ENCODE data around the gene HUS1. TPM values are rescaled to one million over a fixed set of nuclear protein-coding genes. Genes with fewer than 3 reads are reported as not detected.

The HUS1 gene
- total RNA-seq, 1 donor from 2014 or later, result 33.8 TPM

DNA sequence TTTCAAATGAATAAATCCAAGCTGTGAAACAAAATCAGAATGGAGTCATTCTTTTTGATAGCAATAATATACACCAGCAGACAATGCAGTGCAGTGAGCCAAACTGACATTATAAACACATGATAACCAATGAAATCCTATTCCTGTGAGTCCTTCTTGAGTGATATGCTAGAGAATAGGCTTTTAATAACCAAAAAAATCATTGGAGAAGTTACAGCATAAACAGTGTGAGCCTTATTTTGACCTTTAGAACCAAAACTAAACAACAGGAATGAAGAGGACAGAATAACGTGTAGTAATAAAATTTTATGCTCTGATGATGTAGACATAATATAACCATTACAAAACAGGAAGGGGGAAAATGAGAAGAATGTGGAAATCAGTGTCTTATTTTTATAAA is 8.7 kb downstream of the HUS1 start:
- intact Hi-C loops (cut with micrococcal nuclease), result loop anchor here (10.0 kb wide), 1 partner anchor 324 kb away; no protein-coding TSS in a partner anchor
- peak overlapping the region; percentile 20 for H3K27ac Mint-ChIP-seq
- H3K36me3 Mint-ChIP-seq (ENCODE audit: low read depth), result peaks cover 80% of the 10 kb centered on the region
- H3K4me1 Mint-ChIP-seq (ENCODE audit: low read depth), result peaks cover 22% of the 10 kb centered on the region
- H3K9me3 Mint-ChIP-seq, result no peaks in the 10 kb centered on the region
- H3K27me3 Mint-ChIP-seq (ENCODE audit: low read depth), result no peaks in the 10 kb centered on the region
- no peak overlapping the region for H3K4me3 Mint-ChIP-seq (ENCODE audit: low read depth)
- DNase-seq (ENCODE audit: low spot score), result no peak

DNA sequence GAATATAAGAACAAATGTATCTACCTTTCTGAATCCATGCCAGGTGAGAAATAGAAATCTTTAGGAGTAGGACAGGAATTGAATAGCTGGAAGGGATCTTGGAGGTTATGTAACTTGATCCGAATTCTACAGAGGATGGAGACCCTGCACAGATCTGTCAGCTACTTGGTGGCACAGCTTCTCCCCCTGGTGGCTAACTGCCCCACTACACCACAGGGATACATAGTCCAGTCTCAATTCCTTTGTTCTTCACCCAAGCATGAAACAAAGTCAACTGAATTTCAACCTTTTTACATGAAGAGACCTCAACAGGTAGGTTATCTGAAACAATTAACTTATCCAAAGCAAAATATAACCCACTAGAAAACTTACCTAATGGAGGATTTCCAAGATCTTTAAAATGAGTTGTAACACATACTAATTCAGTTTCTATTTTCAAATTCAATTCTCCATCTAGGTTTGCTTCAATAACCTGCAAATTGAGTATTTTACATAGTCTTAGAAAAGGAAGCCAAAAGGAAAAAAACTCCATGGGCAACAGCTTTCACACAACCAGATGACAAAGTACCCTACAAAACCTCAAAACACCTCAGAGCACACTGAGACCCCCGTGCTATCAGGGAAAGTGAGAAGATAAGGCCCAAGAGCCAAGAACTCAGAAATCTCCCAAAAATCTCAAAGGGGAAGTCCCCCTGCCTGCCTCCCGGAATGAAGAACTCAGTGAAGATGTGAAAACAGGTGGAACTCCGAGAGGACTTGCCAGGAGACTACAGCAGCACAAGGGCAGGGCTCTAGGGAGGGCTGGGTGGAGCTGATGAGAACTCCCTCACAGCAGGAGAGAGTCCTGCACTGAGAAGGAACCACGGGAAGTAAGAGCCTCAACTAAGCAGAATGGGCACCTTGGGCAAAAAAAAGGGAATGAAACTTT is 10.3 kb downstream of the HUS1 start:
- H3K36me3 Mint-ChIP-seq (ENCODE audit: low read depth), result peaks cover 87% of the 10 kb centered on the region
- H3K27ac Mint-ChIP-seq, result no peak overlapping the region
- H3K4me3 Mint-ChIP-seq (ENCODE audit: low read depth), result no peak overlapping the region
- intact Hi-C loops (cut with micrococcal nuclease), result loop anchor here (1.0 kb wide), 1 partner anchor 24 kb away; no protein-coding TSS in a partner anchor
- H3K4me1 Mint-ChIP-seq (ENCODE audit: low read depth), result peaks cover 17% of the 10 kb centered on the region
- H3K9me3 Mint-ChIP-seq, result no peaks in the 10 kb centered on the region
- DNase-seq (ENCODE audit: low spot score), result no peak
- H3K27me3 Mint-ChIP-seq (ENCODE audit: low read depth), result no peaks in the 10 kb centered on the region

DNA sequence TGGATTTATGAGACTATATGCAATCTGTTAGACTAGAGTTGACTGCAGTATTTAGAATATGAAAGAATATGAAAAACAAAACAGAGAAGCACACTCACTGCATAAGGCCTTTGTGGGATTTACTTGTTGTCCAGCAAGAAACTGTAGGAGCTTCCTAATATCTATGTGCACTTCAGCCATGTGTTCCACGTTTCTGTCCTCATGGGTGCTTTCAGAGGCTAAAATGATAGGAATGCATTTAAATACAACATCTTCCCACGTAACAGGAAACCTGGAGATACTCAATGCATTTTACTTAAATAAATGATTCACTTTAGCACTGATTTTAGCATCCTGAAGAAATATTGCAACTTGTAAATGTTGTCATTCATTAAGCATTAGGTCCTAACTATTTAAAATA is 11.7 kb downstream of the HUS1 start:
- intact Hi-C loops (cut with micrococcal nuclease), result no loop called here
- no peak overlapping the region for H3K27ac Mint-ChIP-seq
- no peaks in the 10 kb centered on the region for H3K9me3 Mint-ChIP-seq
- no peak overlapping the region for H3K4me3 Mint-ChIP-seq (ENCODE audit: low read depth)
- peaks cover 8% of the 10 kb centered on the region for H3K4me1 Mint-ChIP-seq (ENCODE audit: low read depth)
- no peak for DNase-seq (ENCODE audit: low spot score)
- peaks cover 87% of the 10 kb centered on the region for H3K36me3 Mint-ChIP-seq (ENCODE audit: low read depth)
- no peaks in the 10 kb centered on the region for H3K27me3 Mint-ChIP-seq (ENCODE audit: low read depth)

GRCh38 chr7:47967123-47967522 is 12.3 kb downstream of the HUS1 start:
- intact Hi-C loops (cut with micrococcal nuclease), result no loop called here
- no peaks in the 10 kb centered on the region for H3K27me3 Mint-ChIP-seq (ENCODE audit: low read depth)
- no peak overlapping the region for H3K27ac Mint-ChIP-seq
- H3K4me1 Mint-ChIP-seq (ENCODE audit: low read depth), result peaks cover 8% of the 10 kb centered on the region
- no peak overlapping the region for H3K4me3 Mint-ChIP-seq (ENCODE audit: low read depth)
- no peak for DNase-seq (ENCODE audit: low spot score)
- peaks cover 87% of the 10 kb centered on the region for H3K36me3 Mint-ChIP-seq (ENCODE audit: low read depth)
- no peaks in the 10 kb centered on the region for H3K9me3 Mint-ChIP-seq

DNA sequence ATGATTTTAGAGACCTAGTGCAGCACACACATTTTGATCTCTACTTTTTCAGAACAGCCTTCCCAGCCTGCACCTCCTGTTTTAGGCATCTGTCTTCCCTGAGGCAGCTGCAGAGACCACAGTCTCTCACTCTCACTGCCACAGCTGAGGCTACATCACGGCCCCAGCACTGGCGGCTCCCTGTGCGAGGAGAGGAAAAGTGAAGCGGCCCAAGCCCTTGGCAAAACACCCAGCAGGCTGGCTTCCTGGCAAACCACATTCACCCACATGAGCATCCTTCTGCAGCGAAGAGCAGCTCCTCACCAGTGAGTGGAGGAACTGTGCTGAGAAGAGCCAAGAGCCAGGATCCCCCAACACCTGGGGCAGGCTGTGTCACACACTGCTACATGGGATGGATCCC is 14.0 kb downstream of the HUS1 start:
- Mint-ChIP-seq H3K27ac (no peak overlapping the region), H3K4me3 (ENCODE audit: low read depth) (no peak overlapping the region), H3K27me3 (ENCODE audit: low read depth) (no peaks in the 10 kb centered on the region), H3K9me3 (no peaks in the 10 kb centered on the region), H3K36me3 (ENCODE audit: low read depth) (peaks cover 92% of the 10 kb centered on the region), H3K4me1 (ENCODE audit: low read depth) (peaks cover 4% of the 10 kb centered on the region)
- intact Hi-C loops (cut with micrococcal nuclease), result no loop called here
- DNase-seq (ENCODE audit: low spot score), result no peak

DNA sequence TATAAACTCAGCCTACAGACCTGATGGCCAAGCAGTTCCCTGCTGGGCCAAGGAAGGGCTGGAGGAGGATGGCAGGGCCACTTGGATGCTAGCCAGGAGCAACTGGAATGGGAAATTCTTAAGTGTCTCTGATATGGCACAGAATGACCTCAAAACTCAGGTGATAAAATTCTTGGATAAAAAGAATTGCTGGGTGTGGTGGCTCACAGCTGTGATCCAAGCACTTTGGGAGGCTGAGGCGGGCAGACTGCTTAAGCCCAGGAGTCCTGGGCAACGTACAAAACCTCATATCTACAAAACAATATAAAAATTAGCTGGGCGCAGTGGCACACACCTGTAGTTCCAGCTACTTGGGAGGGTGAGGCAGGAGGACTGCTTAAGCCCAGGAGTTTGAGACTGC is 17.2 kb downstream of the HUS1 start:
- no peak for DNase-seq (ENCODE audit: low spot score)
- no peak overlapping the region for H3K27ac Mint-ChIP-seq
- H3K27me3 Mint-ChIP-seq (ENCODE audit: low read depth), result no peaks in the 10 kb centered on the region
- peaks cover 78% of the 10 kb centered on the region for H3K36me3 Mint-ChIP-seq (ENCODE audit: low read depth)
- intact Hi-C loops (cut with micrococcal nuclease), result no loop called here
- no peaks in the 10 kb centered on the region for H3K4me1 Mint-ChIP-seq (ENCODE audit: low read depth)
- H3K9me3 Mint-ChIP-seq, result no peaks in the 10 kb centered on the region
- H3K4me3 Mint-ChIP-seq (ENCODE audit: low read depth), result no peak overlapping the region

DNA sequence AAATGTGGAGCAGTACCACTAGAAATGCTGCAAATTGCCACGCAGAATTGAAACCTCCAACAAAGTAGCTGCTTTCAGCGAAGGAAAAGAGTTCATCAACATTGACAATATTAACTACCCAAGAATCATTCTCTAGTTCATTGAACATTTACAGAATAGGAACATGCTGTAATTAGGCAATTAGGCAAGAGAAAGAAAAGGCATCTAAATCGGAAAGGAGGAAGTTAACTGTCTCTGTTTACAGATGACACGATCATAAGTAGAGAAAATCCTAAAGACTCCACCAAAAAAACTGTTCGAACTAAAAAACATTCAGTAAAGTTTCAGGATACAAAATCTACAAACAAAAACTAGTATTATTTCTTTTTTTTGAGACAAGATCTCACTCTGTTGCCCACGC is 22.3 kb downstream of the HUS1 start:
- intact Hi-C loops (cut with micrococcal nuclease), result no loop called here
- Mint-ChIP-seq H3K9me3 (no peaks in the 10 kb centered on the region), H3K36me3 (ENCODE audit: low read depth) (peaks cover 60% of the 10 kb centered on the region), H3K27ac (no peak overlapping the region), H3K4me1 (ENCODE audit: low read depth) (peaks cover 24% of the 10 kb centered on the region), H3K27me3 (ENCODE audit: low read depth) (no peaks in the 10 kb centered on the region), H3K4me3 (ENCODE audit: low read depth) (no peak overlapping the region)
- no peak for DNase-seq (ENCODE audit: low spot score)

- no peak for DNase-seq (ENCODE audit: low spot score)
- Mint-ChIP-seq H3K4me3 (ENCODE audit: low read depth) (no peak overlapping the region), H3K27ac (no peak overlapping the region), H3K4me1 (ENCODE audit: low read depth) (peaks cover 33% of the 10 kb centered on the region), H3K36me3 (ENCODE audit: low read depth) (peaks cover 52% of the 10 kb centered on the region), H3K27me3 (ENCODE audit: low read depth) (no peaks in the 10 kb centered on the region), H3K9me3 (no peaks in the 10 kb centered on the region)
- intact Hi-C loops (cut with micrococcal nuclease), result no loop called here
These were observed 23.2 kb downstream of the HUS1 start for GRCh38 chr7:47956220-47956619.

- no peak overlapping the region for H3K4me3 Mint-ChIP-seq (ENCODE audit: low read depth)
- no peaks in the 10 kb centered on the region for H3K27me3 Mint-ChIP-seq (ENCODE audit: low read depth)
- intact Hi-C loops (cut with micrococcal nuclease), result no loop called here
- no peak for DNase-seq (ENCODE audit: low spot score)
- H3K27ac Mint-ChIP-seq, result peak overlapping the region; percentile 77
- peaks cover 45% of the 10 kb centered on the region for H3K36me3 Mint-ChIP-seq (ENCODE audit: low read depth)
- H3K9me3 Mint-ChIP-seq, result no peaks in the 10 kb centered on the region
- H3K4me1 Mint-ChIP-seq (ENCODE audit: low read depth), result peaks cover 36% of the 10 kb centered on the region
These were observed 25.0 kb downstream of the HUS1 start for GRCh38 chr7:47954231-47954911.

GRCh38 chr7:47953822-47954221 is 25.6 kb downstream of the HUS1 start:
- intact Hi-C loops (cut with micrococcal nuclease), result no loop called here
- Mint-ChIP-seq H3K4me3 (ENCODE audit: low read depth) (no peak overlapping the region), H3K4me1 (ENCODE audit: low read depth) (peaks cover 36% of the 10 kb centered on the region), H3K27ac (peak overlapping the region; percentile 77), H3K27me3 (ENCODE audit: low read depth) (no peaks in the 10 kb centered on the region), H3K36me3 (ENCODE audit: low read depth) (peaks cover 45% of the 10 kb centered on the region), H3K9me3 (no peaks in the 10 kb centered on the region)
- DNase-seq (ENCODE audit: low spot score), result no peak

- no peaks in the 10 kb centered on the region for H3K9me3 Mint-ChIP-seq
- DNase-seq (ENCODE audit: low spot score), result no peak
- peaks cover 36% of the 10 kb centered on the region for H3K4me1 Mint-ChIP-seq (ENCODE audit: low read depth)
- H3K27me3 Mint-ChIP-seq (ENCODE audit: low read depth), result no peaks in the 10 kb centered on the region
- no peak overlapping the region for H3K4me3 Mint-ChIP-seq (ENCODE audit: low read depth)
- H3K27ac Mint-ChIP-seq, result no peak overlapping the region
- peaks cover 33% of the 10 kb centered on the region for H3K36me3 Mint-ChIP-seq (ENCODE audit: low read depth)
- intact Hi-C loops (cut with micrococcal nuclease), result no loop called here
These were observed 27.2 kb downstream of the HUS1 start for GRCh38 chr7:47952224-47952623.

- H3K27ac Mint-ChIP-seq, result no peak overlapping the region
- no peaks in the 10 kb centered on the region for H3K27me3 Mint-ChIP-seq (ENCODE audit: low read depth)
- H3K4me3 Mint-ChIP-seq (ENCODE audit: low read depth), result no peak overlapping the region
- no peaks in the 10 kb centered on the region for H3K9me3 Mint-ChIP-seq
- intact Hi-C loops (cut with micrococcal nuclease), result no loop called here
- H3K36me3 Mint-ChIP-seq (ENCODE audit: low read depth), result peaks cover 26% of the 10 kb centered on the region
- no peak for DNase-seq (ENCODE audit: low spot score)
- peaks cover 38% of the 10 kb centered on the region for H3K4me1 Mint-ChIP-seq (ENCODE audit: low read depth)
These were observed 28.0 kb downstream of the HUS1 start for GRCh38 chr7:47951374-47951773.

- Mint-ChIP-seq H3K4me3 (ENCODE audit: low read depth) (no peak overlapping the region), H3K4me1 (ENCODE audit: low read depth) (peaks cover 39% of the 10 kb centered on the region), H3K27me3 (ENCODE audit: low read depth) (no peaks in the 10 kb centered on the region), H3K36me3 (ENCODE audit: low read depth) (peaks cover 21% of the 10 kb centered on the region), H3K27ac (no peak overlapping the region), H3K9me3 (no peaks in the 10 kb centered on the region)
- intact Hi-C loops (cut with micrococcal nuclease), result no loop called here
- DNase-seq (ENCODE audit: low spot score), result no peak
These were observed 28.7 kb downstream of the HUS1 start for GRCh38 chr7:47950714-47951113.
